Smooth muscle cell (in vitro differentiated cells): ENCODE measurements around the gene DNAH7. TPM values are rescaled to one million over a fixed set of nuclear protein-coding genes. Genes with fewer than 3 reads are reported as not detected.

ENCODE experiments used
- DNase-seq: peaks from one replicate; lab custom pipeline; 2025; ENCODE audit not compliant: unreplicated experiment; lab: John Stamatoyannopoulos, UW
- H2AFZ ChIP-seq: fragments of 200-600 bp; sonication (generic); 2 replicates; pipeline ENCODE4 v1.6.0; 2016; ENCODE audit warnings: antibody characterized with exemption, low read depth, mild to moderate bottlenecking
- H3F3A ChIP-seq: fragments of 200-600 bp; sonication (generic); 2 replicates; pipeline ENCODE4 v1.6.0; 2017; ENCODE audit warnings: antibody characterized with exemption, low read depth
- H3K27ac ChIP-seq: fragments of 200-600 bp; sonication (generic); 2 replicates; pipeline ENCODE4 v1.5.1; 2016; ENCODE audit warnings: low read depth, mild to moderate bottlenecking
- H3K27me3 ChIP-seq: fragments of 200-600 bp; sonication (generic); 2 replicates; pipeline ENCODE4 v1.6.1; 2016; ENCODE audit warnings: low read depth, mild to moderate bottlenecking
- H3K36me3 ChIP-seq: fragments of 200-600 bp; sonication (generic); 2 replicates; pipeline ENCODE4 v1.5.1; 2016; ENCODE audit warnings: low read depth
- H3K4me1 ChIP-seq: fragments of 200-600 bp; sonication (generic); 2 replicates; pipeline ENCODE4 v1.5.1; 2016; ENCODE audit warnings: low read depth
- H3K4me2 ChIP-seq: fragments of 200-600 bp; sonication (generic); 2 replicates; pipeline ENCODE4 v1.6.0; 2016; ENCODE audit warnings: mild to moderate bottlenecking
- H3K4me3 ChIP-seq: fragments of 200-600 bp; sonication (generic); 2 replicates; pipeline ENCODE4 v1.5.1; 2016; ENCODE audit warnings: mild to moderate bottlenecking
- H3K79me2 ChIP-seq: fragments of 200-600 bp; sonication (generic); 2 replicates; pipeline ENCODE4 v1.6.0; 2016; ENCODE audit warnings: low read depth, mild to moderate bottlenecking
- H3K9ac ChIP-seq: fragments of 200-600 bp; sonication (generic); 2 replicates; pipeline ENCODE4 v1.6.0; 2016; ENCODE audit warnings: low read depth
- H3K9me3 ChIP-seq: fragments of 200-600 bp; sonication (generic); replicated peaks from 2 replicates; pipeline ENCODE4 v1.5.1; 2016; ENCODE audit warnings: low read depth
- H4K20me1 ChIP-seq: fragments of 200-600 bp; sonication (generic); 2 replicates; pipeline ENCODE4 v1.6.0; 2016; ENCODE audit warnings: low read depth
- WGBS: methylation state at CpG from one replicate; pipeline ENCODE4 v1.1.7; 2016; ENCODE audit warnings: low lambda C conversion rate; 5-methylcytosine and 5-hydroxymethylcytosine counted together
- polyA plus RNA-seq: library from polyadenylated mRNA; unstranded; fragments of >200 nt; fragmentation: Nextera tagmentation; extraction: Ambion mirVana; gene quantifications from 2 replicates; pipeline ENCODE4 v1.2.1, GENCODE V29; 2016
- total RNA-seq: library from RNA; depleted of rRNA; stranded (reverse); fragments of >200 nt; gene quantifications from 2 replicates; pipeline ENCODE4 v1.2.3, GENCODE V29; 2014
- TF ChIP-seq, protein P1 (sequence below): fragments of 200-600 bp; sonication (generic); IDR thresholded peaks from 2 replicates; pipeline ENCODE4 v1.5.1; 2017; ENCODE audit warnings: borderline replicate concordance, mild to moderate bottlenecking, antibody characterized with exemption; ENCODE audit not compliant: insufficient read depth, poor library complexity, severe bottlenecking

The DNAH7 gene
- total and polyA plus RNA-seq, 2 experiments from 2014 or later: 0.99 to 1.2 TPM

- Histone ChIP-seq H3K4me2 (no peak overlapping the region), H3K9ac (no peak overlapping the region), H3K4me1 (no peaks in the 10 kb centered on the region), H2AFZ (no peak overlapping the region), H3K4me3 (no peak overlapping the region), H4K20me1 (no peaks in the 10 kb centered on the region), H3K9me3 (no peaks in the 10 kb centered on the region), H3K79me2 (no peaks in the 10 kb centered on the region), H3K27ac (no peak overlapping the region), H3K27me3 (no peaks in the 10 kb centered on the region), H3F3A (no peaks in the 10 kb centered on the region), H3K36me3 (no peaks in the 10 kb centered on the region)
- TF ChIP-seq, protein P1, sequence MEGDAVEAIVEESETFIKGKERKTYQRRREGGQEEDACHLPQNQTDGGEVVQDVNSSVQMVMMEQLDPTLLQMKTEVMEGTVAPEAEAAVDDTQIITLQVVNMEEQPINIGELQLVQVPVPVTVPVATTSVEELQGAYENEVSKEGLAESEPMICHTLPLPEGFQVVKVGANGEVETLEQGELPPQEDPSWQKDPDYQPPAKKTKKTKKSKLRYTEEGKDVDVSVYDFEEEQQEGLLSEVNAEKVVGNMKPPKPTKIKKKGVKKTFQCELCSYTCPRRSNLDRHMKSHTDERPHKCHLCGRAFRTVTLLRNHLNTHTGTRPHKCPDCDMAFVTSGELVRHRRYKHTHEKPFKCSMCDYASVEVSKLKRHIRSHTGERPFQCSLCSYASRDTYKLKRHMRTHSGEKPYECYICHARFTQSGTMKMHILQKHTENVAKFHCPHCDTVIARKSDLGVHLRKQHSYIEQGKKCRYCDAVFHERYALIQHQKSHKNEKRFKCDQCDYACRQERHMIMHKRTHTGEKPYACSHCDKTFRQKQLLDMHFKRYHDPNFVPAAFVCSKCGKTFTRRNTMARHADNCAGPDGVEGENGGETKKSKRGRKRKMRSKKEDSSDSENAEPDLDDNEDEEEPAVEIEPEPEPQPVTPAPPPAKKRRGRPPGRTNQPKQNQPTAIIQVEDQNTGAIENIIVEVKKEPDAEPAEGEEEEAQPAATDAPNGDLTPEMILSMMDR: no peak
- no peak for DNase-seq
- 94% methylated on average over 2 of the region's 2 CpGs for WGBS
Observed at GRCh38 chr2:196103626-196104025, 35.0 kb upstream of the DNAH7 start.

DNA sequence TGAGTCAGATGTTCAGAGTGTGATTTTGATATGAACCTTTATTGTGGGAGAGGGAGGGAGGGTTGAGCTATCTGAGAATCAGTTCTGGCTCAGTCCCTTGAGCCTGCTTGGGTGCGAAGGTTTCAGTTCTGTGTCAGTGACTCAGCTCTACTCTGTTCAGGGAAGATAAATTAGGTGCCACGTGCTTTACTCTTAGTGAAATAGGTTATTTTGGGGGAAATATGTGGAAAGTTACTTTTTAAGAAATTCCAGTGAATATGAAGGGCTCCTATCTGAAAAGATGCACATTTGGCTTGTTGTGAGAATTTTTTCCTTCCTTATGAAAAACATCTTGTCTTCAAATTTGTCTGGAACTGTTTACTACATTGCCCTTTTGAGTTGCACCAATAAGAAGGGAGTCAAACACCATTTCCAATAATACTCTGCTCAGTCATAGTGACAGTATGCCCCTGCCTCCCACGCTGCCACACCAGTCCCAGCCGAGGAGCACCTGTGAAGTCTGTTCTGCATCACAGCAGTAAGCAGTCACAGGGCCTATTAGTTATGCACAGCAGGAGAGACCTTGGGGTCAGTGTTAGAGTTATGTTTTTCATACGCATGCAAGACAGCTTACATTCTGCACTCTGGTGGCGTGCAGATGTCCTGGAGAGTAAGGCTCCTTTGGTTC lies 32.8 kb upstream of the DNAH7 start:
- no peaks in the 10 kb centered on the region for H4K20me1 ChIP-seq
- H3K4me2 ChIP-seq: no peak overlapping the region
- H3K36me3 ChIP-seq: no peaks in the 10 kb centered on the region
- no peak overlapping the region for H3K4me3 ChIP-seq
- H3K9me3 ChIP-seq: no peaks in the 10 kb centered on the region
- no peaks in the 10 kb centered on the region for H3K79me2 ChIP-seq
- 41% methylated on average over 6 of the region's 6 CpGs for WGBS
- no peaks in the 10 kb centered on the region for H3K27me3 ChIP-seq
- no peak overlapping the region for H2AFZ ChIP-seq
- H3K27ac ChIP-seq: no peak overlapping the region
- TF ChIP-seq, protein P1: no peak
- no peaks in the 10 kb centered on the region for H3F3A ChIP-seq
- DNase-seq: no peak
- no peaks in the 10 kb centered on the region for H3K4me1 ChIP-seq
- H3K9ac ChIP-seq: no peak overlapping the region

- WGBS: 94% methylated on average over 3 of the region's 3 CpGs
- H2AFZ ChIP-seq: no peak overlapping the region
- no peak for DNase-seq
Observed at GRCh38 chr2:196099916-196100315, 31.3 kb upstream of the DNAH7 start.

More at GRCh38 chr2:196099916-196100315, 31.3 kb upstream of the DNAH7 start:
- H3K4me3 ChIP-seq: no peak overlapping the region
- no peak overlapping the region for H3K27ac ChIP-seq
- H3K9ac ChIP-seq: no peak overlapping the region
- no peaks in the 10 kb centered on the region for H3K9me3 ChIP-seq
- no peaks in the 10 kb centered on the region for H4K20me1 ChIP-seq
- no peaks in the 10 kb centered on the region for H3K36me3 ChIP-seq
- TF ChIP-seq, protein P1: no peak
- H3K4me1 ChIP-seq: no peaks in the 10 kb centered on the region
- no peak overlapping the region for H3K4me2 ChIP-seq
- H3F3A ChIP-seq: no peaks in the 10 kb centered on the region
- H3K27me3 ChIP-seq: no peaks in the 10 kb centered on the region
- no peaks in the 10 kb centered on the region for H3K79me2 ChIP-seq
